Neural cell (in vitro differentiated cells): ENCODE results near the gene HSD17B13. TPM values are rescaled to one million over a fixed set of nuclear protein-coding genes. Genes with fewer than 3 reads are reported as not detected.

Experiments
- H2AFZ ChIP-seq: fragments of 200-600, 300-800 bp; sonication (generic), shearing (Covaris generic); 2 replicates; pipeline ENCODE4 v1.6.0; 2014; ENCODE audit warnings: low read depth, mild to moderate bottlenecking, antibody characterized with exemption, low read length, moderate library complexity
- H3F3A ChIP-seq: fragments of 200-600 bp; shearing (Covaris generic); 2 replicates; pipeline ENCODE4 v1.6.1; 2016; ENCODE audit warnings: mild to moderate bottlenecking, moderate library complexity, mixed read lengths, antibody characterized with exemption, low read length; ENCODE audit not compliant: insufficient read depth, poor library complexity, severe bottlenecking
- H3K27ac ChIP-seq: fragments of 200-600, 300-800 bp; sonication (generic), shearing (Covaris generic); 2 replicates; pipeline ENCODE4 v1.5.1; 2014; ENCODE audit warnings: mild to moderate bottlenecking, low read length, moderate library complexity
- H3K27me3 ChIP-seq: fragments of 300-800, 200-600 bp; sonication (generic), shearing (Covaris generic); 2 replicates; pipeline ENCODE4 v1.6.0; 2014; ENCODE audit warnings: mild to moderate bottlenecking, low read depth, low read length, moderate library complexity; ENCODE audit not compliant: insufficient read depth
- H3K36me3 ChIP-seq: fragments of 300-800, 200-600 bp; sonication (generic), shearing (Covaris generic); 2 replicates; pipeline ENCODE4 v1.5.1; 2014; ENCODE audit warnings: mild to moderate bottlenecking, antibody characterized with exemption, low read length, moderate library complexity; ENCODE audit not compliant: insufficient read depth
- H3K4me2 ChIP-seq: fragments of 300-800, 200-600 bp; sonication (generic), shearing (Covaris generic); 2 replicates; pipeline ENCODE4 v1.6.0; 2014; ENCODE audit warnings: mild to moderate bottlenecking, low read length
- H3K4me3 ChIP-seq: fragments of 300-800, 200-600 bp; sonication (generic), shearing (Covaris generic); 2 replicates; pipeline ENCODE4 v1.5.1; 2014; ENCODE audit warnings: mild to moderate bottlenecking, low read length, moderate library complexity
- H3K79me2 ChIP-seq: fragments of 200-600 bp; shearing (Covaris generic); replicated peaks from 2 replicates; pipeline ENCODE4 v1.6.0; 2014; ENCODE audit warnings: mild to moderate bottlenecking, low read length, moderate library complexity; ENCODE audit not compliant: insufficient read depth
- H3K9ac ChIP-seq: fragments of 300-800, 200-600 bp; sonication (generic), shearing (Covaris generic); 2 replicates; pipeline ENCODE4 v1.6.1; 2016; ENCODE audit warnings: mild to moderate bottlenecking, low read length, mixed read lengths
- H3K9me2 ChIP-seq: fragments of 200-600 bp; shearing (Covaris generic); 2 replicates; pipeline ENCODE4 v1.6.1; 2016; ENCODE audit warnings: mild to moderate bottlenecking, low read length, mixed read lengths; ENCODE audit not compliant: insufficient read depth
- H3K9me3 ChIP-seq: fragments of 200-600, 300-800 bp; sonication (generic), shearing (Covaris generic); 2 replicates; pipeline ENCODE4 v1.6.1; 2016; ENCODE audit warnings: mild to moderate bottlenecking, mixed run types, low read length, moderate library complexity, mixed read lengths
- H4K20me1 ChIP-seq: fragments of 200-600 bp; shearing (Covaris generic); 2 replicates; pipeline ENCODE4 v1.6.1; 2016; ENCODE audit warnings: mild to moderate bottlenecking, mixed run types; ENCODE audit not compliant: insufficient read depth
- EP300 ChIP-seq: fragments of 450-650 bp; conservative IDR thresholded peaks from 2 replicates; pipeline ENCODE4 v1.6.1; 2014; ENCODE audit warnings: antibody characterized with exemption, mild to moderate bottlenecking, moderate library complexity; ENCODE audit not compliant: poor library complexity, severe bottlenecking
- EZH2 ChIP-seq: fragments of 200-600, 300-800 bp; shearing (Covaris generic), sonication (generic); IDR thresholded peaks from 2 replicates; pipeline ENCODE4 v1.6.1; 2014; ENCODE audit warnings: antibody characterized with exemption, low read length, borderline replicate concordance, mild to moderate bottlenecking; ENCODE audit not compliant: insufficient read depth, poor library complexity, severe bottlenecking
- MXI1 ChIP-seq: fragments of 450-650 bp; conservative IDR thresholded peaks from 2 replicates; pipeline ENCODE4 v1.6.1; 2014; ENCODE audit warnings: antibody characterized with exemption, mild to moderate bottlenecking; ENCODE audit not compliant: poor library complexity, severe bottlenecking
- POLR2AphosphoS5 ChIP-seq: IDR thresholded peaks from 2 replicates; pipeline ENCODE4 v1.6.1; 2012
- RAD21 ChIP-seq: fragments of 450-650 bp; conservative IDR thresholded peaks from 2 replicates; pipeline ENCODE4 v1.6.1; 2014; ENCODE audit warnings: antibody characterized with exemption, mild to moderate bottlenecking, moderate library complexity
- SMC3 ChIP-seq: fragments of 450-650 bp; conservative IDR thresholded peaks from 2 replicates; pipeline ENCODE4 v1.6.1; 2014; ENCODE audit warnings: antibody characterized with exemption, mild to moderate bottlenecking, moderate library complexity; ENCODE audit not compliant: poor library complexity
- TAF1 ChIP-seq: IDR thresholded peaks from 2 replicates; pipeline ENCODE4 v1.6.1; 2012; ENCODE audit warnings: low read depth
- polyA plus RNA-seq: library from polyadenylated mRNA; depleted of rRNA; stranded (reverse); fragments of >200 nt; gene quantifications from 2 replicates; pipeline ENCODE4 v1.2.3, GENCODE V29; 2014
- TF ChIP-seq, protein P1 (sequence below): fragments of 450-650 bp; IDR thresholded peaks from 2 replicates; pipeline ENCODE4 v1.5.1; 2014; ENCODE audit warnings: antibody characterized with exemption, mild to moderate bottlenecking, moderate library complexity; ENCODE audit not compliant: poor library complexity, severe bottlenecking
- TF ChIP-seq, protein P2 (sequence below): IDR thresholded peaks from 2 replicates; pipeline ENCODE4 v1.6.1; 2012; ENCODE audit warnings: borderline replicate concordance

Gene HSD17B13
- polyA plus RNA-seq, 1 donor from 2014 or later = not detected

DNA sequence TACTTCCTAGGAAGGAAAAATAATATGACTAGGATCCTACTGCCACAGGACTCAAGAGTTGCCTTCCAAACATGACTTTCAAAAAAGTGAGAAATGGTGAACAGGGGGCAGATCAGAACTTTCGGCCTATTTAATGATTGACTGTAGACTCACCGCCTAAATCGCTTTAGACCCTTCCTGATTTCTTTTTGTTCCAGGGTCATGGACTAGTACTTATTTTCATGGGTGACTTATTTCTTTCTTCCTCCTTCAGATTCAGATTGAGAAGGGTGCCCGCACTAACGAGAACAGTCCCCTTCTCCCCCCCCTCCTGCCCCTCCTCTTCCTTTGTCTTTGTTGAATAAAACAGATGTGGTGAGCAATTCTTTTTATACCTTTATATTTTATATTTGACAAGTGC is 54.3 kb downstream of the HSD17B13 start:
- TF ChIP-seq MXI1 (no peak), TAF1 (no peak), SMC3 (no peak), EP300 (no peak), POLR2AphosphoS5 (no peak), RAD21 (no peak), EZH2 (no peak)
- TF ChIP-seq, protein P1, sequence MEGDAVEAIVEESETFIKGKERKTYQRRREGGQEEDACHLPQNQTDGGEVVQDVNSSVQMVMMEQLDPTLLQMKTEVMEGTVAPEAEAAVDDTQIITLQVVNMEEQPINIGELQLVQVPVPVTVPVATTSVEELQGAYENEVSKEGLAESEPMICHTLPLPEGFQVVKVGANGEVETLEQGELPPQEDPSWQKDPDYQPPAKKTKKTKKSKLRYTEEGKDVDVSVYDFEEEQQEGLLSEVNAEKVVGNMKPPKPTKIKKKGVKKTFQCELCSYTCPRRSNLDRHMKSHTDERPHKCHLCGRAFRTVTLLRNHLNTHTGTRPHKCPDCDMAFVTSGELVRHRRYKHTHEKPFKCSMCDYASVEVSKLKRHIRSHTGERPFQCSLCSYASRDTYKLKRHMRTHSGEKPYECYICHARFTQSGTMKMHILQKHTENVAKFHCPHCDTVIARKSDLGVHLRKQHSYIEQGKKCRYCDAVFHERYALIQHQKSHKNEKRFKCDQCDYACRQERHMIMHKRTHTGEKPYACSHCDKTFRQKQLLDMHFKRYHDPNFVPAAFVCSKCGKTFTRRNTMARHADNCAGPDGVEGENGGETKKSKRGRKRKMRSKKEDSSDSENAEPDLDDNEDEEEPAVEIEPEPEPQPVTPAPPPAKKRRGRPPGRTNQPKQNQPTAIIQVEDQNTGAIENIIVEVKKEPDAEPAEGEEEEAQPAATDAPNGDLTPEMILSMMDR = no peak
- TF ChIP-seq, protein P2, sequence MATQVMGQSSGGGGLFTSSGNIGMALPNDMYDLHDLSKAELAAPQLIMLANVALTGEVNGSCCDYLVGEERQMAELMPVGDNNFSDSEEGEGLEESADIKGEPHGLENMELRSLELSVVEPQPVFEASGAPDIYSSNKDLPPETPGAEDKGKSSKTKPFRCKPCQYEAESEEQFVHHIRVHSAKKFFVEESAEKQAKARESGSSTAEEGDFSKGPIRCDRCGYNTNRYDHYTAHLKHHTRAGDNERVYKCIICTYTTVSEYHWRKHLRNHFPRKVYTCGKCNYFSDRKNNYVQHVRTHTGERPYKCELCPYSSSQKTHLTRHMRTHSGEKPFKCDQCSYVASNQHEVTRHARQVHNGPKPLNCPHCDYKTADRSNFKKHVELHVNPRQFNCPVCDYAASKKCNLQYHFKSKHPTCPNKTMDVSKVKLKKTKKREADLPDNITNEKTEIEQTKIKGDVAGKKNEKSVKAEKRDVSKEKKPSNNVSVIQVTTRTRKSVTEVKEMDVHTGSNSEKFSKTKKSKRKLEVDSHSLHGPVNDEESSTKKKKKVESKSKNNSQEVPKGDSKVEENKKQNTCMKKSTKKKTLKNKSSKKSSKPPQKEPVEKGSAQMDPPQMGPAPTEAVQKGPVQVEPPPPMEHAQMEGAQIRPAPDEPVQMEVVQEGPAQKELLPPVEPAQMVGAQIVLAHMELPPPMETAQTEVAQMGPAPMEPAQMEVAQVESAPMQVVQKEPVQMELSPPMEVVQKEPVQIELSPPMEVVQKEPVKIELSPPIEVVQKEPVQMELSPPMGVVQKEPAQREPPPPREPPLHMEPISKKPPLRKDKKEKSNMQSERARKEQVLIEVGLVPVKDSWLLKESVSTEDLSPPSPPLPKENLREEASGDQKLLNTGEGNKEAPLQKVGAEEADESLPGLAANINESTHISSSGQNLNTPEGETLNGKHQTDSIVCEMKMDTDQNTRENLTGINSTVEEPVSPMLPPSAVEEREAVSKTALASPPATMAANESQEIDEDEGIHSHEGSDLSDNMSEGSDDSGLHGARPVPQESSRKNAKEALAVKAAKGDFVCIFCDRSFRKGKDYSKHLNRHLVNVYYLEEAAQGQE = no peak
- Histone ChIP-seq H3K27me3 (no peaks in the 10 kb centered on the region), H3K27ac (no peak overlapping the region), H3F3A (no peaks in the 10 kb centered on the region), H3K4me2 (no peak overlapping the region), H3K79me2 (no peaks in the 10 kb centered on the region), H2AFZ (no peak overlapping the region), H3K9me2 (no peaks in the 10 kb centered on the region), H3K9ac (no peak overlapping the region), H3K4me3 (no peak overlapping the region), H3K9me3 (no peaks in the 10 kb centered on the region), H3K36me3 (no peaks in the 10 kb centered on the region), H4K20me1 (no peaks in the 10 kb centered on the region)

DNA sequence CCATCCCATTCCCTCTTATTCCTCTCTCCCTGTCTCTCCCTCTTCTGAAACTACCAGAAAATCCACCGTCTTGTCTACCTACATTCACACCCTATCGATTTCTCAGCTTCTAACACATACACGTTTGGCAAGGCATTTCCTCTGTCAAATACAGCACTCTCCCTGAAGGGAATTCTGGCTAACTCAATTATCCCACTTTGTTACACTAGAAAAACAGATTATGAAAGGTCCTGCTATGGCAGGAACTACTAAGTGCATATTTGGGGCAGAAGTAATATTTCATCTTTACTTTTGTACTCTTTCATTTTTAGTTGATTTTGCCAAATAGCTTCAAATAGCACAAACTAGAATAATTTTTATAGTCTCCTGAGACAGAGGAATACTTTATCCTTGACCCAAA is 55.7 kb downstream of the HSD17B13 start:
- Histone ChIP-seq H3K79me2 (no peaks in the 10 kb centered on the region), H3K9ac (no peak overlapping the region), H3K4me3 (no peak overlapping the region), H3K9me2 (no peaks in the 10 kb centered on the region), H2AFZ (no peak overlapping the region), H3K27ac (no peak overlapping the region), H3K9me3 (no peaks in the 10 kb centered on the region), H3F3A (no peaks in the 10 kb centered on the region), H3K27me3 (no peaks in the 10 kb centered on the region), H3K4me2 (no peak overlapping the region), H4K20me1 (no peaks in the 10 kb centered on the region), H3K36me3 (no peaks in the 10 kb centered on the region)
- no peak for TF ChIP-seq POLR2AphosphoS5
- TF ChIP-seq TAF1 = no peak
- no peak for TF ChIP-seq MXI1
- TF ChIP-seq EP300 = no peak
- no peak for TF ChIP-seq RAD21
- TF ChIP-seq SMC3 = no peak
- no peak for TF ChIP-seq EZH2
